Upper lobe of right lung (tissue), 1 donor: ENCODE measurements around the gene SMAD6. TPM values are rescaled to one million over a fixed set of nuclear protein-coding genes. Genes with fewer than 3 reads are reported as not detected.

Experiments used
- ATAC-seq: fragments of 200-7000 bp; cut with Tn5 transposase; one replicate; pipeline ENCODE4 v1.9.1; 2020; ENCODE audit warnings: mild to moderate bottlenecking, moderate library complexity
- DNase-seq: peaks from one replicate; pipeline ENCODE4 v3.0.0-alpha.2; 2020
- H3K27ac ChIP-seq: fragments of 200-600 bp; one replicate; pipeline ENCODE4 v1.8.0; 2022
- H3K27me3 ChIP-seq: fragments of 200-600 bp; one replicate; pipeline ENCODE4 v1.8.0; 2022; ENCODE audit warnings: mild to moderate bottlenecking
- H3K36me3 ChIP-seq: fragments of 200-600 bp; one replicate; pipeline ENCODE4 v1.8.0; 2022
- H3K4me1 ChIP-seq: fragments of 200-600 bp; one replicate; pipeline ENCODE4 v1.8.0; 2022
- H3K4me3 ChIP-seq: fragments of 200-600 bp; one replicate; pipeline ENCODE4 v1.8.0; 2022; ENCODE audit warnings: mild to moderate bottlenecking
- H3K9me3 ChIP-seq: fragments of 200-600 bp; one replicate; pipeline ENCODE4 v1.8.0; 2022
- intact Hi-C: fragments of 100-400 bp; cut with DNase I; formaldehyde crosslinking; loops from one replicate; pipeline ENCODE4 v1.11.0; 2022
- total RNA-seq: library from RNA; stranded (reverse); fragmentation: NEBNext Ultra II Directional; extraction: Animal tissue kit (Norgen Biotek cat#: 25700); gene quantifications from one replicate; pipeline ENCODE4 v1.2.1, GENCODE V29; 2021
- TF ChIP-seq, protein P1 (sequence below): fragments of 200-600 bp; IDR thresholded peaks from one replicate; pipeline ENCODE4 v1.8.0; 2022; ENCODE audit warnings: antibody characterized with exemption
- donor health status: DM: no; HTN: yes; CAD: no; lungs with severe emphysema.

Gene SMAD6
- total RNA-seq, 1 donor from 2014 or later: 167 TPM

GRCh38 chr15:66726386-66726785, 24.4 kb downstream of the SMAD6 start:
- Histone ChIP-seq H3K9me3 (no peaks in the 10 kb centered on the region), H3K27ac (peak overlapping the region; percentile 6), H3K4me3 (no peak overlapping the region), H3K36me3 (no peaks in the 10 kb centered on the region), H3K27me3 (no peaks in the 10 kb centered on the region), H3K4me1 (peaks cover 50% of the 10 kb centered on the region)
- DNase-seq (no peak), ATAC-seq (no peak)
- intact Hi-C loops: no loop called here
- TF ChIP-seq, protein P1, sequence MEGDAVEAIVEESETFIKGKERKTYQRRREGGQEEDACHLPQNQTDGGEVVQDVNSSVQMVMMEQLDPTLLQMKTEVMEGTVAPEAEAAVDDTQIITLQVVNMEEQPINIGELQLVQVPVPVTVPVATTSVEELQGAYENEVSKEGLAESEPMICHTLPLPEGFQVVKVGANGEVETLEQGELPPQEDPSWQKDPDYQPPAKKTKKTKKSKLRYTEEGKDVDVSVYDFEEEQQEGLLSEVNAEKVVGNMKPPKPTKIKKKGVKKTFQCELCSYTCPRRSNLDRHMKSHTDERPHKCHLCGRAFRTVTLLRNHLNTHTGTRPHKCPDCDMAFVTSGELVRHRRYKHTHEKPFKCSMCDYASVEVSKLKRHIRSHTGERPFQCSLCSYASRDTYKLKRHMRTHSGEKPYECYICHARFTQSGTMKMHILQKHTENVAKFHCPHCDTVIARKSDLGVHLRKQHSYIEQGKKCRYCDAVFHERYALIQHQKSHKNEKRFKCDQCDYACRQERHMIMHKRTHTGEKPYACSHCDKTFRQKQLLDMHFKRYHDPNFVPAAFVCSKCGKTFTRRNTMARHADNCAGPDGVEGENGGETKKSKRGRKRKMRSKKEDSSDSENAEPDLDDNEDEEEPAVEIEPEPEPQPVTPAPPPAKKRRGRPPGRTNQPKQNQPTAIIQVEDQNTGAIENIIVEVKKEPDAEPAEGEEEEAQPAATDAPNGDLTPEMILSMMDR: no peak

DNA sequence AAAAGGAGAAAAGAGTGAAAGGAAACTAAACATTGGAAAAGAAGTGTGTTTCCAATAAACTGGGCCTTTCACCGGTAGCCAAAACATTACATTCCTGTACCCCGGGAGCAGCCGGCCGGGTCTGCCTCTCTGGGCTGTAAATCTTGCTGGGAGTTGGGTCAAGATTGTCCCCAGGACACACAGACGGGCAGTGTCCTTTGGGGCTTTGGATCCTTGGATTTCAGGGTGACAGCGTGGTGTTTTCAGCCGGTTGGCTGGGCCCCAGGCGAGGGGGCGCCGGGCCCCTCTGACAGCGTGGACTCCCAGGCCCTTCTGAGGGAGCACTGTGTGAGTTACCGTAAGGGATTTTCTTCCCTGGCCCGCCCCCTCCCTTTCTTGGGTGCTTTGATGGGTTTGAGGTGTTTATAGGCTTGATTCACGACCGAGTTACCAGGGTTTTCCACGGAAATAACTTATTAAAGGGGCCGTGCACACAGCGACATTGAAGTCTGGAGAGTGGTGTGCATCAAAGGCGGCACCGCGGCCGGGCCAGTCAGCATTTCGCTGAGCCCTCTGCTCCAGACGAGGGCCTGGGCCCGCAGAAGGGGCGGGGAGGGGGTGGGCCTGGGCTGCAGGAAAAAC, 27.4 kb downstream of the SMAD6 start:
- no peak for DNase-seq
- TF ChIP-seq, protein P1: no peak
- H3K27me3 ChIP-seq: no peaks in the 10 kb centered on the region
- peak; percentile 61 for ATAC-seq
- H3K4me3 ChIP-seq: peak overlapping the region; percentile 35
- intact Hi-C loops: no loop called here
- H3K9me3 ChIP-seq: no peaks in the 10 kb centered on the region
- no peaks in the 10 kb centered on the region for H3K36me3 ChIP-seq
- H3K4me1 ChIP-seq: peaks cover 41% of the 10 kb centered on the region
- peak overlapping the region; percentile 67 for H3K27ac ChIP-seq

DNA sequence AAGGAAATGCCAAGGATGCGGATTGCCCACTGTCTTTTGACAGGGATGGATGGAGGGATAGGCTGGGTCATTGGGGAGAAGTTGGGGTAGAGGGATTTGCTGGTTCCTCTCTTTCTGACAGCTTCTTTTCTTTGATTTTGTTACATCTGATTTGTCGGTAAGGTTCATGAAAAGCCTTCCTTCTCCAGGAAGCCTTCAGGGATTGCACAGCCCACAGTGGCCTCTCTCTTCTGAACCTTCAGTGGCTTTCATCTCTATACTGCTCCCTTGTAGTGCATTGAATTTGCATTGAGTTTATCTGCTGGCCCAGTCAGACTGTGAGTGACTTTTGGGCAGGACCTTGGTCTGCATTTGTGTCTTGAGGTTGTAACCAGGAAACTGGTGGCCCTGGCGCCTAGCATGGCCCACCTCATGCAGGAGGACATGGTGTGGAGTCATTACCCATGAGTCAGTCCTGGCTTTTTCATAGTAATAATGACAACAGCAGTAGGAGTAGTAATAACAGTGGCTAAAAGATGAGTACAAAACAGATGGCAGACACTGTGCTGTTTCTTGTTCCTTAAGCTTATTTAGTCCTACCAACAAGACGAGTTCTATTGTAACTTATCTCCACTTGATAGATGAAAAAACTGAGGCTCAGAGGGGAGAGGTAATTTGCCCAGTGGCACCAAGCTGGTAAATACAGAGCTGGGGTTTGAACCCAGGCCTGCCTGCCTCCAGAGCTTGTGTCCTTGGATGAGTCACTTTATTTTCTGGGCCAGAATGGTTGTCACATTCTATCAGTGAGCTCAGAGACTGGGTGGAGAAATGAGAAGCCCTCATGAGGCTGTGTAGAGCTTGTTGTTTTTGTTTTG, 28.4 kb downstream of the SMAD6 start:
- Histone ChIP-seq H3K27me3 (no peaks in the 10 kb centered on the region), H3K27ac (no peak overlapping the region), H3K36me3 (no peaks in the 10 kb centered on the region), H3K4me1 (peaks cover 36% of the 10 kb centered on the region), H3K4me3 (no peak overlapping the region), H3K9me3 (no peaks in the 10 kb centered on the region)
- DNase-seq: no peak
- no peak for ATAC-seq
- intact Hi-C loops: no loop called here
- TF ChIP-seq, protein P1: no peak

- Histone ChIP-seq H3K27me3 (no peaks in the 10 kb centered on the region), H3K4me3 (no peak overlapping the region), H3K27ac (peak overlapping the region; percentile 71), H3K9me3 (no peaks in the 10 kb centered on the region), H3K4me1 (peaks cover 59% of the 10 kb centered on the region), H3K36me3 (no peaks in the 10 kb centered on the region)
- no peak for ATAC-seq
- DNase-seq: peak; percentile 45
- intact Hi-C loops: no loop called here
- TF ChIP-seq, protein P1: no peak
Measured at GRCh38 chr15:66733976-66734375, 31.9 kb downstream of the SMAD6 start.

- TF ChIP-seq, protein P1: no peak
- Histone ChIP-seq H3K36me3 (no peaks in the 10 kb centered on the region), H3K27me3 (no peaks in the 10 kb centered on the region), H3K4me3 (no peak overlapping the region), H3K27ac (no peak overlapping the region), H3K4me1 (peaks cover 59% of the 10 kb centered on the region), H3K9me3 (no peaks in the 10 kb centered on the region)
- peak; percentile 50 for DNase-seq
- no peak for ATAC-seq
- intact Hi-C loops: no loop called here
Measured at GRCh38 chr15:66734961-66735908, 33.2 kb downstream of the SMAD6 start.
